ENCODE data around the gene ZBTB12. TPM values are rescaled to one million over a fixed set of nuclear protein-coding genes. Genes with fewer than 3 reads are reported as not detected.
A peak's percentile ranks its signal among the peaks of the same experiment; 100 is the strongest.

Gene ZBTB12
- total and polyA plus RNA-seq, 2 of the 13 experiments (the other 11 are each of a cell fraction or from before 2014, with no cell fraction given), result 4.8 to 6.0 TPM

GRCh38 chr6:31865205-31866118 is 36.4 kb downstream of the ZBTB12 start (continued):
- TF ChIP-seq THAP7 (CRISPR knock-in tag; IDR thresholded peaks at IDR 0.05) (no peak), ZFP82 (CRISPR knock-in tag; IDR thresholded peaks at IDR 0.05; ENCODE audit: borderline replicate concordance) (no peak), ZFP36 (IDR thresholded peaks at IDR 0.05; ENCODE audit: borderline replicate concordance, low read depth, low read length, partially characterized antibody) (no peak), RARA (CRISPR knock-in tag; IDR thresholded peaks at IDR 0.05) (peak; percentile 94), ZNF235 (CRISPR knock-in tag; IDR thresholded peaks at IDR 0.05; ENCODE audit: borderline replicate concordance) (no peak), ZNF552 (CRISPR knock-in tag; IDR thresholded peaks at IDR 0.05; ENCODE audit: borderline replicate concordance) (peak; percentile 53; the same call in 1 of the 2 replicates), CEBPB (IDR thresholded peaks at IDR 0.05; ENCODE audit: borderline replicate concordance, low read depth, low read length) (no peak), TRAFD1 (CRISPR knock-in tag; IDR thresholded peaks at IDR 0.05; ENCODE audit: borderline replicate concordance) (no peak; the same call in 1 of the 2 replicates), ZBTB21 (CRISPR knock-in tag; IDR thresholded peaks at IDR 0.05) (peak; percentile 44; the same call in 1 of the 2 replicates), ZBED4 (CRISPR knock-in tag; IDR thresholded peaks at IDR 0.05; ENCODE audit: borderline replicate concordance) (peak; percentile 38; the same call in 1 of the 2 replicates), ZNF558 (CRISPR knock-in tag; IDR thresholded peaks at IDR 0.05; ENCODE audit: borderline replicate concordance) (peak; percentile 42; the same call in 1 of the 2 replicates), TFDP2 (CRISPR knock-in tag; IDR thresholded peaks at IDR 0.05) (peak; percentile 45; the same call in 1 of the 2 replicates), BCL3 (CRISPR knock-in tag; IDR thresholded peaks at IDR 0.05) (peak; percentile 71; the same call in 1 of the 2 replicates), CSRNP1 (CRISPR knock-in tag; IDR thresholded peaks at IDR 0.05) (no peak), MXD4 (CRISPR knock-in tag; IDR thresholded peaks at IDR 0.05) (no peak; the same call in 1 of the 2 replicates), ZBTB42 (CRISPR knock-in tag; IDR thresholded peaks at IDR 0.05) (0 out of 2 replicates have a peak, but pooled peaks have one; percentile 78)

Measured in HepG2 (cell line).